B cell (primary cell): ENCODE measurements around the gene LBH.

Source experiments
- EZH2 ChIP-seq: IDR thresholded peaks from 2 replicates; pipeline ENCODE4 v1.6.1; 2012; ENCODE audit warnings: borderline replicate concordance, low read depth, mild to moderate bottlenecking, moderate library complexity, low read length; ENCODE audit not compliant: insufficient read depth, poor library complexity, severe bottlenecking
- TF ChIP-seq, protein P1 (sequence below): fragments of 200-600 bp; IDR thresholded peaks from one replicate; pipeline ENCODE4 v1.8.0; 2022; ENCODE audit warnings: antibody characterized with exemption, mild to moderate bottlenecking

DNA sequence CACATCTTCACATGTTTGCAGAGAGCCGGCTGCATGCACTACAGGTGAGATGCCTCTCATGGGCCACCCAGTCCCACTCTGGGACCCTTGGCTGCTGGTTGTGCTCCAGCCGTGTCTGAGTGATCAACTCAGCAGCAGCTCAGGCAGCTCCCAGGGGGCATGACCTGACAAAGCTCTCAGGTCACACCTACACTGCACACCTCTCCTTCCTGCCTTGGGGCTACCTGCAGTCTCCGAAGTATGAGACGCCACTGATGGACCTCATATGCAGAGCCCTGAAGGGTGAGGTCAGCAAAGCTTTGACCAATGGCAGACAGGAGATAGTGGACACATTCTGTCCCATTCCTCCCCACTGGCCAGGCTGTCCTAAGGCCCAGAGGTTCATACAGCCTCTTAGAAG, 51.4 kb downstream of the LBH start:
- TF ChIP-seq, protein P1, sequence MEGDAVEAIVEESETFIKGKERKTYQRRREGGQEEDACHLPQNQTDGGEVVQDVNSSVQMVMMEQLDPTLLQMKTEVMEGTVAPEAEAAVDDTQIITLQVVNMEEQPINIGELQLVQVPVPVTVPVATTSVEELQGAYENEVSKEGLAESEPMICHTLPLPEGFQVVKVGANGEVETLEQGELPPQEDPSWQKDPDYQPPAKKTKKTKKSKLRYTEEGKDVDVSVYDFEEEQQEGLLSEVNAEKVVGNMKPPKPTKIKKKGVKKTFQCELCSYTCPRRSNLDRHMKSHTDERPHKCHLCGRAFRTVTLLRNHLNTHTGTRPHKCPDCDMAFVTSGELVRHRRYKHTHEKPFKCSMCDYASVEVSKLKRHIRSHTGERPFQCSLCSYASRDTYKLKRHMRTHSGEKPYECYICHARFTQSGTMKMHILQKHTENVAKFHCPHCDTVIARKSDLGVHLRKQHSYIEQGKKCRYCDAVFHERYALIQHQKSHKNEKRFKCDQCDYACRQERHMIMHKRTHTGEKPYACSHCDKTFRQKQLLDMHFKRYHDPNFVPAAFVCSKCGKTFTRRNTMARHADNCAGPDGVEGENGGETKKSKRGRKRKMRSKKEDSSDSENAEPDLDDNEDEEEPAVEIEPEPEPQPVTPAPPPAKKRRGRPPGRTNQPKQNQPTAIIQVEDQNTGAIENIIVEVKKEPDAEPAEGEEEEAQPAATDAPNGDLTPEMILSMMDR: no peak
- no peak for TF ChIP-seq EZH2
